H1 (cell line): ENCODE data around the gene WDR38. TPM values are rescaled to one million over a fixed set of nuclear protein-coding genes. Genes with fewer than 3 reads are reported as not detected.

Source experiments
- ATF2 ChIP-seq: IDR thresholded peaks from 2 replicates; pipeline ENCODE4 v1.6.1; 2012; ENCODE audit warnings: low read length, inconsistent platforms
- ATF3 ChIP-seq: IDR thresholded peaks from 2 replicates; pipeline ENCODE4 v1.6.1; 2011; ENCODE audit warnings: low read depth, mild to moderate bottlenecking, low read length; ENCODE audit not compliant: insufficient read depth
- CREB1 ChIP-seq: IDR thresholded peaks from 2 replicates; pipeline ENCODE4 v1.6.1; 2012; ENCODE audit warnings: inconsistent platforms
- JUN ChIP-seq: IDR thresholded peaks from 2 replicates; pipeline ENCODE4 v1.6.1; 2011; ENCODE audit warnings: low read depth, mild to moderate bottlenecking, improper control_type of control experiment, low read length
- JUND ChIP-seq: IDR thresholded peaks from 2 replicates; pipeline ENCODE4 v1.6.1; 2011; ENCODE audit warnings: mild to moderate bottlenecking, improper control_type of control experiment, low read length
- POU5F1 ChIP-seq: IDR thresholded peaks from 2 replicates; pipeline ENCODE4 v1.6.1; 2011; ENCODE audit warnings: low read depth, mild to moderate bottlenecking, low read length, moderate library complexity
- RAD21 ChIP-seq, 2 experiments: IDR thresholded peaks in 1 of 2; conservative IDR thresholded peaks in 1 of 2; 2 replicates each; pipeline ENCODE4 v1.6.1; 2011; ENCODE audit warnings: low read depth in 2 of 2, low read length in 2 of 2, improper control_type of control experiment in 1 of 2, inconsistent platforms in 1 of 2, mild to moderate bottlenecking in 1 of 2, moderate library complexity in 1 of 2
- RFX5 ChIP-seq: IDR thresholded peaks from 2 replicates; pipeline ENCODE4 v1.6.1; 2011; ENCODE audit warnings: low read depth, low read length, improper control_type of control experiment, borderline replicate concordance
- RNF2 ChIP-seq: fragments of 200-900, 300-1000 bp; sonication (generic); IDR thresholded peaks from 2 replicates; pipeline ENCODE4 v1.7.1; 2016; ENCODE audit warnings: borderline replicate concordance, low read depth, mild to moderate bottlenecking, antibody characterized with exemption, low read length; ENCODE audit not compliant: poor library complexity, severe bottlenecking; ENCODE audit errors: missing control alignments
- SP1 ChIP-seq: IDR thresholded peaks from 2 replicates; pipeline ENCODE4 v1.6.1; 2011; ENCODE audit warnings: low read depth, low read length
- TAF1 ChIP-seq: IDR thresholded peaks from 2 replicates; pipeline ENCODE4 v1.6.1; 2011; ENCODE audit warnings: mild to moderate bottlenecking, low read depth, low read length
- TBP ChIP-seq: IDR thresholded peaks from 2 replicates; pipeline ENCODE4 v1.6.1; 2011; ENCODE audit warnings: low read depth, low read length, improper control_type of control experiment
- TCF12 ChIP-seq: IDR thresholded peaks from 2 replicates; pipeline ENCODE4 v1.6.1; 2011; ENCODE audit warnings: low read depth, mild to moderate bottlenecking, low read length
- polyA plus RNA-seq, 7 experiments: library from polyadenylated mRNA; depleted of rRNA in 3 of 7; stranded (reverse) in 5 of 7; unstranded in 2 of 7; fragments of >200 nt in 5 of 7; fragments of 200-250 nt in 2 of 7; gene quantifications; 1 replicate in 5 of 7; 2 replicates in 1 of 7; 4 replicates in 1 of 7; pipeline versions ENCODE4 v1.2.1 to v1.2.3, GENCODE V29; 2011 to 2013; ENCODE audit warnings: missing spikeins in 2 of 7, mixed read lengths in 2 of 7
- total RNA-seq: library from RNA; stranded (reverse); fragmentation: NEBNext Ultra II Directional; extraction: Animal tissue kit (Norgen Biotek cat#: 25700); gene quantifications from 2 replicates; pipeline ENCODE4 v1.2.1, GENCODE V29; 2021

The WDR38 gene
- total and polyA plus RNA-seq, 2 of the 8 experiments (the other 6 are each of a cell fraction or from before 2014, with no cell fraction given): not detected

- TF ChIP-seq SP1: peak; percentile 37; the same call in 1 of the 2 replicates
- 0 out of 2 replicates have a peak, but pooled peaks have one; percentile 29 for TF ChIP-seq TBP
- peak in 1 of 2 experiments; percentile 46; a peak in 1 of 4 replicates for TF ChIP-seq RAD21 (IDR thresholded peaks at IDR 0.05 in 1 of 2, conservative IDR thresholded peaks at IDR 0.05 in 1 of 2; ENCODE audit: low read depth in 2 of 2, low read length in 2 of 2)
- no peak for TF ChIP-seq POU5F1
- TF ChIP-seq ATF2: peak; percentile 74; the same call in 1 of the 2 replicates
- TF ChIP-seq ATF3: no peak
- TF ChIP-seq TCF12: no peak
- no peak for TF ChIP-seq RFX5
- TF ChIP-seq JUND: peak; percentile 93
- TF ChIP-seq RNF2: no peak
- 0 out of 2 replicates have a peak, but pooled peaks have one; percentile 27 for TF ChIP-seq CREB1
- TF ChIP-seq TAF1: peak; percentile 49; the same call in 1 of the 2 replicates
- peak; percentile 93 for TF ChIP-seq JUN
- TF ChIP-seq, all 59 proteins: peak for 14
These were observed 42.5 kb upstream of the WDR38 start (continued) for GRCh38 chr9:124810663-124811355.
